ENCODE results near the gene SV2C. TPM values are rescaled to one million over a fixed set of nuclear protein-coding genes. Genes with fewer than 3 reads are reported as not detected.

Gene SV2C
- total and polyA plus RNA-seq, 4 donors, result under 0.01 to 0.04 (median 0.03) TPM; not detected in 1

DNA sequence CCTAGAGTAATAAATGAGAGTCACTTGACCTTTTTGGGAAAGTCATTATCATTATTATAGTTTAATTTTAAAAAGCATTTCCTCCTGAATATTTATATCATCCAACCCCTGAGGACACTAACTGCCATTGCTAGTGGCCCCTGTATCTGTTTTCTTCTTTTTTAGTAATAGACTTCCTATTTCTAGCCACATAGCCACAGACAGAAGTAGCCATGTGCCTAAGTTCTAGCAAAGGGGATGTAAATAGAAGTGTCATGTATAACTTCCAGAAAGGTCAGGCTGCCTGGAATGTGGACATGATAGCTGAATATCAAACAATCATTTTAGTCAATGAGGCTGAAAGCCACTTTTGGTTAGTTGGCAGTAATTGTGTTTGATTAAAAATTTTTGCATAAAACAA lies 282.4 kb downstream of the SV2C start (continued):
- TF ChIP-seq CTCF (IDR thresholded peaks at IDR 0.05; ENCODE audit: low read depth, low read length, missing input control) (no peak), HNF4G (IDR thresholded peaks at IDR 0.05) (no peak), ZBTB33 (IDR thresholded peaks at IDR 0.05) (no peak), FOXA2 (IDR thresholded peaks at IDR 0.05) (no peak), GABPA (IDR thresholded peaks at IDR 0.05 in 1 of 2, conservative IDR thresholded peaks at IDR 0.05 in 1 of 2) (no peak), YY1 (IDR thresholded peaks at IDR 0.05) (no peak)

DNA sequence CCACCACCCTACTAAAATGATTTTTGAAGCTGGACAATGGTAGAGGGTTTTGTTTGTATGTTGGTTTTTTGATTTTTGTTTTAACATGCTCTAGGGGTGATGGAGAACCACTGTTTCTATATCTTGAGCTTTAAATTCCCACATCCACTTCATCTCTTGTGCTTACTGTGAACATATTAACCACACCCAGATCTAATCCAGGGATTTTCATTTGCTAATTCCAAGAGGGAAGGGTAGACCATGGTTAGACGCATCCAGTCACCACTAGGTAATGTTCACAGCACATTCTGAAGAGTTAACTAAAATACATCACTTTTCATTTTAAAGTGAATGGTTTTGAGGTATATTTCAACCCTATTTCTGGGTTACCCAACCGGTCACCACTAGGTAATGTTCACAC lies 283.4 kb downstream of the SV2C start:
- no peaks in the 10 kb centered on the region for H3K36me3 ChIP-seq (ENCODE audit: control insufficient read depth in 4 of 4, insufficient read depth in 3 of 4, low read depth in 1 of 4, low read length in 3 of 4)
- H3K9me3 ChIP-seq (ENCODE audit: control insufficient read depth in 4 of 4, low read length in 3 of 4), result no peaks in the 10 kb centered on the region
- WGBS, result 94% methylated on average over 2 of the region's 2 CpGs
- H3K27ac ChIP-seq (ENCODE audit: low read depth in 1 of 2, low read length in 2 of 2), result no peak overlapping the region
- H3K9ac ChIP-seq (ENCODE audit: low read depth in 1 of 2, low read length in 2 of 2), result no peak overlapping the region
- H3K4me1 ChIP-seq (ENCODE audit: control insufficient read depth in 4 of 4, insufficient read depth in 4 of 4, low read length in 3 of 4), result peaks cover 0 to 10% (median 3%) of the 10 kb centered on the region in 4 donors
- H3K4me3 ChIP-seq (ENCODE audit: low read depth in 1 of 3, low read length in 3 of 3), result no peak overlapping the region
- H3K27me3 ChIP-seq (ENCODE audit: control insufficient read depth in 4 of 4, insufficient read depth in 4 of 4, low read length in 3 of 4), result no peaks in the 10 kb centered on the region
- no peak for TF ChIP-seq JUND (IDR thresholded peaks at IDR 0.05)
- TF ChIP-seq, protein P1, sequence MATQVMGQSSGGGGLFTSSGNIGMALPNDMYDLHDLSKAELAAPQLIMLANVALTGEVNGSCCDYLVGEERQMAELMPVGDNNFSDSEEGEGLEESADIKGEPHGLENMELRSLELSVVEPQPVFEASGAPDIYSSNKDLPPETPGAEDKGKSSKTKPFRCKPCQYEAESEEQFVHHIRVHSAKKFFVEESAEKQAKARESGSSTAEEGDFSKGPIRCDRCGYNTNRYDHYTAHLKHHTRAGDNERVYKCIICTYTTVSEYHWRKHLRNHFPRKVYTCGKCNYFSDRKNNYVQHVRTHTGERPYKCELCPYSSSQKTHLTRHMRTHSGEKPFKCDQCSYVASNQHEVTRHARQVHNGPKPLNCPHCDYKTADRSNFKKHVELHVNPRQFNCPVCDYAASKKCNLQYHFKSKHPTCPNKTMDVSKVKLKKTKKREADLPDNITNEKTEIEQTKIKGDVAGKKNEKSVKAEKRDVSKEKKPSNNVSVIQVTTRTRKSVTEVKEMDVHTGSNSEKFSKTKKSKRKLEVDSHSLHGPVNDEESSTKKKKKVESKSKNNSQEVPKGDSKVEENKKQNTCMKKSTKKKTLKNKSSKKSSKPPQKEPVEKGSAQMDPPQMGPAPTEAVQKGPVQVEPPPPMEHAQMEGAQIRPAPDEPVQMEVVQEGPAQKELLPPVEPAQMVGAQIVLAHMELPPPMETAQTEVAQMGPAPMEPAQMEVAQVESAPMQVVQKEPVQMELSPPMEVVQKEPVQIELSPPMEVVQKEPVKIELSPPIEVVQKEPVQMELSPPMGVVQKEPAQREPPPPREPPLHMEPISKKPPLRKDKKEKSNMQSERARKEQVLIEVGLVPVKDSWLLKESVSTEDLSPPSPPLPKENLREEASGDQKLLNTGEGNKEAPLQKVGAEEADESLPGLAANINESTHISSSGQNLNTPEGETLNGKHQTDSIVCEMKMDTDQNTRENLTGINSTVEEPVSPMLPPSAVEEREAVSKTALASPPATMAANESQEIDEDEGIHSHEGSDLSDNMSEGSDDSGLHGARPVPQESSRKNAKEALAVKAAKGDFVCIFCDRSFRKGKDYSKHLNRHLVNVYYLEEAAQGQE (IDR thresholded peaks at IDR 0.05), result no peak
- no peak for DNase-seq (ENCODE audit: low spot score)

GRCh38 chr5:76367623-76368371 lies 284.6 kb downstream of the SV2C start:
- Histone ChIP-seq H3K9me3 (ENCODE audit: control insufficient read depth in 4 of 4, low read length in 3 of 4) (no peaks in the 10 kb centered on the region), H3K27ac (ENCODE audit: low read depth in 1 of 2, low read length in 2 of 2) (no peak overlapping the region), H3K4me3 (ENCODE audit: low read depth in 1 of 3, low read length in 3 of 3) (no peak overlapping the region), H3K4me1 (ENCODE audit: control insufficient read depth in 4 of 4, insufficient read depth in 4 of 4, low read length in 3 of 4) (peaks cover 2 to 18% (median 9%) of the 10 kb centered on the region in 4 donors), H3K9ac (ENCODE audit: low read depth in 1 of 2, low read length in 2 of 2) (no peak overlapping the region), H3K36me3 (ENCODE audit: control insufficient read depth in 4 of 4, insufficient read depth in 3 of 4, low read depth in 1 of 4, low read length in 3 of 4) (no peaks in the 10 kb centered on the region), H3K27me3 (ENCODE audit: control insufficient read depth in 4 of 4, insufficient read depth in 4 of 4, low read length in 3 of 4) (no peaks in the 10 kb centered on the region)
- WGBS, result 98% methylated on average over 6 of the region's 6 CpGs
- DNase-seq (ENCODE audit: low spot score), result no peak
- TF ChIP-seq ATF3 (IDR thresholded peaks at IDR 0.05), result no peak
- no peak for TF ChIP-seq RXRA (IDR thresholded peaks at IDR 0.05)
- no peak for TF ChIP-seq NR2F2 (IDR thresholded peaks at IDR 0.05)

All from liver (tissue), 9 donors.